Fibroblast of the aortic adventitia (primary cell): ENCODE results near the gene DACT1. TPM values are rescaled to one million over a fixed set of nuclear protein-coding genes. Genes with fewer than 3 reads are reported as not detected.
A peak's percentile ranks its signal among the peaks of the same experiment; 100 is the strongest.

ENCODE experiments used
- DNase-seq: peaks from one replicate; pipeline ENCODE4 v3.0.0-alpha.2; 2010; ENCODE audit warnings: low read depth
- H3K4me3 ChIP-seq: 2 replicates; pipeline ENCODE4 v1.5.1; 2011; ENCODE audit warnings: low read depth, mild to moderate bottlenecking, control low read depth, low read length, moderate library complexity
- total RNA-seq: library from RNA; depleted of rRNA; stranded (reverse); fragments of >200 nt; gene quantifications from 2 replicates; pipeline ENCODE4 v1.2.3, GENCODE V29; 2012; ENCODE audit warnings: low replicate concordance
- TF ChIP-seq, protein P1 (sequence below): IDR thresholded peaks from 2 replicates; pipeline ENCODE4 v1.5.1; 2011; ENCODE audit warnings: mild to moderate bottlenecking, low read length, control low read depth, inconsistent platforms; ENCODE audit not compliant: insufficient read depth

Gene DACT1
- total RNA-seq, 1 donor, result 13.6 TPM

DNA sequence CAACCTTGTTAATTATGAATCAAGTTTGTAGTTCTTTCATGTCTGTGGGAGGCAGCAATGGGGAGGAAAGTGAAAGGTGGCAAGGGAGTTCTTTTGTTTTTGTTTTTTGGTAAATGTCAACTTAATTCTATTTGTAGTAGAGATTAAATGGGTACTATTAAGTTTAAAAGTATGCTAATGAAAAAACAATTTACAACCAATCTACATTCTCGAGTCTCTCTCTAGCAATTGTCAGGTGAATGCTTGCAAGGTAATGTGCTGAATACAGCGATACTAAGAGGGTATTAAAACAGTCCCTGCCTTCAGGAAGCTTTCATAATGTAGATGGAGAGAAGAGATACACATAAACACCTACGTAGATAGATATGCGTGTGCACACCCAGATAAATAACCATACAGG is 1.6 kb upstream of the DACT1 start:
- TF ChIP-seq, protein P1, sequence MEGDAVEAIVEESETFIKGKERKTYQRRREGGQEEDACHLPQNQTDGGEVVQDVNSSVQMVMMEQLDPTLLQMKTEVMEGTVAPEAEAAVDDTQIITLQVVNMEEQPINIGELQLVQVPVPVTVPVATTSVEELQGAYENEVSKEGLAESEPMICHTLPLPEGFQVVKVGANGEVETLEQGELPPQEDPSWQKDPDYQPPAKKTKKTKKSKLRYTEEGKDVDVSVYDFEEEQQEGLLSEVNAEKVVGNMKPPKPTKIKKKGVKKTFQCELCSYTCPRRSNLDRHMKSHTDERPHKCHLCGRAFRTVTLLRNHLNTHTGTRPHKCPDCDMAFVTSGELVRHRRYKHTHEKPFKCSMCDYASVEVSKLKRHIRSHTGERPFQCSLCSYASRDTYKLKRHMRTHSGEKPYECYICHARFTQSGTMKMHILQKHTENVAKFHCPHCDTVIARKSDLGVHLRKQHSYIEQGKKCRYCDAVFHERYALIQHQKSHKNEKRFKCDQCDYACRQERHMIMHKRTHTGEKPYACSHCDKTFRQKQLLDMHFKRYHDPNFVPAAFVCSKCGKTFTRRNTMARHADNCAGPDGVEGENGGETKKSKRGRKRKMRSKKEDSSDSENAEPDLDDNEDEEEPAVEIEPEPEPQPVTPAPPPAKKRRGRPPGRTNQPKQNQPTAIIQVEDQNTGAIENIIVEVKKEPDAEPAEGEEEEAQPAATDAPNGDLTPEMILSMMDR, result no peak
- no peak overlapping the region for H3K4me3 ChIP-seq
- no peak for DNase-seq

DNA sequence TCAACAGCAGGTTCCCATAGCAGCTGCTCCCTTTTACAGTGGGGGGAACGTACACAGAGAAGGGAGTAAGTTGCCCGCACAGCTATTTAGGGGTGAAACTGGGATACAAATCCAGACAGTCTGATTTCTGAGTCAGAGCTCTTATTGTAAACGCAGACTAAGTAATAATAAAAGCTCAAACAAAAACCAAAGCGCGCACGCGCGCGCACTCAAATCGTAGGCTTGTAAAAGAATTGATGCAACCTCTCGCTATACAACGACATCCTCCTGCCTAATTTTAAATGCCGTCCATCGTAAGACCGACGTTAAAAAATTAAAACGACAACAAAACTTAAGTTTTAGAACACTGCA is 747 bp upstream of the DACT1 start:
- TF ChIP-seq, protein P1, result no peak
- peak; percentile 95 for DNase-seq
- H3K4me3 ChIP-seq, result peak overlapping the region; percentile 86

DNA sequence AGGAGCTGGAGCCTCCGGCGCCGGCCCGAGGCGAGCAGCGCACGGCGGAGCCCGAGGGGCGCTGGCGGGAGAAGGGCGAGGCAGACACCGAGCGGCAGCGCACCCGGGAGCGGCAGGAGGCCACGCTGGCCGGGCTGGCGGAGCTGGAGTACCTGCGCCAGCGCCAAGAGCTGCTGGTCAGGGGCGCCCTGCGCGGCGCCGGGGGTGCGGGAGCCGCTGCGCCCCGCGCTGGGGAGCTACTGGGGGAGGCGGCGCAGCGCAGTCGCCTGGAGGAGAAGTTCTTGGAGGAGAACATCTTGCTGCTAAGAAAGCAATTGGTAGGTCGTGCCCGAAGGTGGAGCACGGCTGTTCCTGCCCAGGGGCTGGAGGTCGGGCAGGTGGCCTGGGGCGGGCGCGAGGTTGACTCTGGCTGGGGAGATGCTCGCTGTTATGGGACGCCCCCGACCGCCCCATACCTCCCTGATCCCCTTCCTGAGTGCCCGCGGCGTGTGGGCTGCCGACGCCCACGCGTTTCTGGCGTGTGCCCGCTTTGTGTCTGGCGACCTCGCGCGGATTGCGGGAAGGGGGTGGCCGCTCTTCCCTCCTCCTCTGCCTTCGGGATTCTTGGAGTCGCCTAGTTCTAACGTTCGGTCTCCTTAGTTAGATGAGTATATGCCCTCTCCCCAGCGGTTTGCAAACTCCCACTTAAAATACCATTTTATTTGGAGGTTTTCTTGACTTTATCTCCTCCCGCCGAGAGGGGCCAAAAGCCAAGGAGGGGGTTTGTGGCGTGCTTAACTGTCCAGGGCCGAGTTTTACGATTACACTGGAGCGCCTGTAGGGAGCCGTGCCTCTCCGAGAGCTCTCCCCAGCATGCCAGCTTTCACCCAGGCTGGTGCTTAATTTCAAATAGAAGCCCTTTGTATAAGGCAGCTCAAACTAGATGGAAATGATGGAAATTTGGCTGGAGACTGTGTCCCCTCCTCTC is 752 bp downstream of the DACT1 start:
- H3K4me3 ChIP-seq, result peak overlapping the region; percentile 86
- TF ChIP-seq, protein P1, result peak; percentile 20
- peak; percentile 44 for DNase-seq

DNA sequence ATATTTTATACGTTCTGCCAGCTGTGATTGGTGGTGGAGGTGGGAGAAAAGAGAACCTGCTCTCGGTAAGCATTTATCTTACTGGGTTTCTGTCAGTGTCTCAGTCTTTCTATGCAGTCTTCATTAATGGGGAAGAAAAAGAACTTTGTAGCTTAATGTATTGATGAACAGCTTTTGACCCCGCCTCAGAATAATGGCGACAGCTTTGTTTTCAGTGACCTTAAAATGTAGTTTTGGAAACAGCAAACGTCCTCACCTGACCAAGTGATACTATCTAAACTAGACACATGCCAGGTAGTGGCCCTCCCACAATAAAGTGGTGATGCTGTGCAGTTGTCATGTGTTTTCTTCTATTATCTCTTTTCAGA is 1.4 kb downstream of the DACT1 start:
- no peak for DNase-seq
- TF ChIP-seq, protein P1, result no peak

DNA sequence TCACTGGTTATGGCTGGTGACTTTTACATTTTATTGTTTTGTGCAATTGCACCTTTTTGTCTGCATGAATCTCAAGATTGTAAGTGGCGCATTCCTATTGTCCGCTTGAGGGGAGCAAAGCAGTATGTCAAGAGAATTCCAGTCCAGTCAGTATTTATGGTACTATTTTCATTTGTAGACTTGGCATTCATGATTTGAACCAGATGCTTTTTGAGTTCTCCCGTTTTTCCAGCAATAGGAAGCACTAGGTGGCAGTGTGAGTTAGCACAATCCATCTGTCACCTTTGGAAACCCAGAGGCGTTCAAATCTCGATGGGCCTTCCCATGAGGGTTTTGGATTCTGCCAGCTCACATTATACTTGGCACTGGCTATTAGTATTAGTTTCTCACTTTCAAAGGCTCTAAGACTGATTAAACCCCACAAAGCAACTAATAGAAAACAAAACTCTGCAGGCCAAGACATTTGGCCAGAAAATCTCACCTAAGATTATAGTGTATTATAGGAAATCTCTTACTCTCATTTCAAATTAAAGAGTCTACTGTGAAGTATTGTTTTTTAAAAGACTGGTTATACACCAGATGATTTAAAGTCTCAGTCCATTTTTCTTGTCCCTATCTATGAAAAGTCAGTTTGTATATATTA is 2.2 kb downstream of the DACT1 start:
- peak; percentile 96 for DNase-seq
- TF ChIP-seq, protein P1, result peak; percentile 72
- H3K4me3 ChIP-seq, result peak overlapping the region; percentile 86

More for the DNA sequence above, 1.4 kb downstream of the DACT1 start:
- peak overlapping the region; percentile 86 for H3K4me3 ChIP-seq

DNA sequence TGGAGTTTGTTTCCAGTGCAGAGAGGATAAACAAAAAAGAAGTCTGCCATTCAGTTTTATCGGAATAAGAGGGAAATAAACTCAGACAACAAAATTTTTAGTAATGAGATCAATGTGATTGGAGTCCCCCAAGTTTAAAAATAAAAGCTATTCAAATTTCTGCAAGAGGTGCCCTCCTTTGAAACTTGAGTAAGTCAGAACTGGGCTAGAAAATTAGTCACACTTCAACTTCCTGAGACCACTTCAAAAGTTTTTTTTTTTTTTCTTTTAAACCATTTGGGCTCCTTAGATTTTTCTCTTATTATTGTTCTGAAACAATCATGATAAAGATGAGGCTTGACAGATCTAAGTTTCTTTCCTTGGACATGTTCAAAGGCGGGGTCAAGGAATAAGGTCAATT is 3.2 kb downstream of the DACT1 start:
- TF ChIP-seq, protein P1, result no peak
- no peak for DNase-seq
- peak overlapping the region; percentile 0 for H3K4me3 ChIP-seq
